Activated naive CD4-positive, alpha-beta T cell treated with anti-CD3 and anti-CD28 coated beads, Interleukin-2, amount 50 U/mL, for 24 hours (primary cell): ENCODE results near the gene CNOT1.
A peak's percentile ranks its signal among the peaks of the same experiment; 100 is the strongest.
"Not testable (repeated sequence)": the region's sequence is repeated elsewhere in the genome, so short reads cannot be mapped to it uniquely, and the experiment has no call there.

Source experiments
- H3K27ac Mint-ChIP-seq: one replicate; pipeline ENCODE4 v1.8.0; 2021; ENCODE audit warnings: mild to moderate bottlenecking, mixed read lengths
- H3K27me3 Mint-ChIP-seq: one replicate; pipeline ENCODE4 v1.8.0; 2021; ENCODE audit warnings: mixed read lengths
- H3K36me3 Mint-ChIP-seq: one replicate; pipeline ENCODE4 v1.8.0; 2021; ENCODE audit warnings: mixed read lengths
- H3K4me1 Mint-ChIP-seq: one replicate; pipeline ENCODE4 v1.8.0; 2021; ENCODE audit warnings: mixed read lengths
- H3K4me3 Mint-ChIP-seq: one replicate; pipeline ENCODE4 v1.8.0; 2021; ENCODE audit warnings: mild to moderate bottlenecking, mixed read lengths
- H3K9me3 Mint-ChIP-seq: one replicate; pipeline ENCODE4 v1.8.0; 2021; ENCODE audit warnings: mixed read lengths

Gene CNOT1

GRCh38 chr16:58614212-58614611 lies 15.4 kb downstream of the CNOT1 start:
- peaks cover 7% of the 10 kb centered on the region for H3K36me3 Mint-ChIP-seq
- peaks cover 36% of the 10 kb centered on the region for H3K4me1 Mint-ChIP-seq
- H3K4me3 Mint-ChIP-seq = no peak overlapping the region

GRCh38 chr16:58612965-58613364 lies 16.7 kb downstream of the CNOT1 start:
- Mint-ChIP-seq H3K36me3 (peaks cover 12% of the 10 kb centered on the region), H3K4me1 (peaks cover 42% of the 10 kb centered on the region)
- H3K9me3 Mint-ChIP-seq, H3K27me3 Mint-ChIP-seq, H3K27ac Mint-ChIP-seq, H3K4me3 Mint-ChIP-seq: not testable (repeated sequence)

More at GRCh38 chr16:58614212-58614611, 15.4 kb downstream of the CNOT1 start:
- H3K27ac Mint-ChIP-seq = no peak overlapping the region
- H3K27me3 Mint-ChIP-seq = no peaks in the 10 kb centered on the region
- no peaks in the 10 kb centered on the region for H3K9me3 Mint-ChIP-seq

- peaks cover 48% of the 10 kb centered on the region for H3K4me1 Mint-ChIP-seq
- peak overlapping the region; percentile 6 for H3K27ac Mint-ChIP-seq
- H3K36me3 Mint-ChIP-seq = peaks cover 8% of the 10 kb centered on the region
- H3K9me3 Mint-ChIP-seq = no peaks in the 10 kb centered on the region
- H3K4me3 Mint-ChIP-seq = no peak overlapping the region
- no peaks in the 10 kb centered on the region for H3K27me3 Mint-ChIP-seq
These were observed 21.0 kb downstream of the CNOT1 start for GRCh38 chr16:58608601-58609136.

GRCh38 chr16:58605562-58605961 lies 24.1 kb downstream of the CNOT1 start:
- Mint-ChIP-seq H3K9me3 (no peaks in the 10 kb centered on the region), H3K27me3 (no peaks in the 10 kb centered on the region), H3K4me3 (no peak overlapping the region), H3K4me1 (peaks cover 54% of the 10 kb centered on the region), H3K36me3 (peaks cover 8% of the 10 kb centered on the region), H3K27ac (no peak overlapping the region)

GRCh38 chr16:58591083-58591482 lies 38.5 kb downstream of the CNOT1 start:
- H3K27ac Mint-ChIP-seq = peak overlapping the region; percentile 10
- H3K4me3 Mint-ChIP-seq = no peak overlapping the region
- no peaks in the 10 kb centered on the region for H3K9me3 Mint-ChIP-seq
- peaks cover 22% of the 10 kb centered on the region for H3K36me3 Mint-ChIP-seq
- H3K4me1 Mint-ChIP-seq = peaks cover 37% of the 10 kb centered on the region
- no peaks in the 10 kb centered on the region for H3K27me3 Mint-ChIP-seq

GRCh38 chr16:58589326-58589905 lies 40.2 kb downstream of the CNOT1 start:
- no peaks in the 10 kb centered on the region for H3K27me3 Mint-ChIP-seq
- H3K9me3 Mint-ChIP-seq = no peaks in the 10 kb centered on the region
- H3K36me3 Mint-ChIP-seq = peaks cover 27% of the 10 kb centered on the region
- H3K4me3 Mint-ChIP-seq = no peak overlapping the region
- H3K4me1 Mint-ChIP-seq = peaks cover 37% of the 10 kb centered on the region
- H3K27ac Mint-ChIP-seq = no peak overlapping the region

- H3K4me1 Mint-ChIP-seq = peaks cover 37% of the 10 kb centered on the region
- no peak overlapping the region for H3K4me3 Mint-ChIP-seq
- no peak overlapping the region for H3K27ac Mint-ChIP-seq
- H3K9me3 Mint-ChIP-seq = no peaks in the 10 kb centered on the region
- peaks cover 27% of the 10 kb centered on the region for H3K36me3 Mint-ChIP-seq
- H3K27me3 Mint-ChIP-seq = no peaks in the 10 kb centered on the region
These were observed 41.2 kb downstream of the CNOT1 start for GRCh38 chr16:58588406-58588805.

GRCh38 chr16:58586340-58587030 lies 43.1 kb downstream of the CNOT1 start:
- peaks cover 23% of the 10 kb centered on the region for H3K36me3 Mint-ChIP-seq
- H3K4me3 Mint-ChIP-seq = no peak overlapping the region
- peak overlapping the region; percentile 91 for H3K27ac Mint-ChIP-seq
- no peaks in the 10 kb centered on the region for H3K9me3 Mint-ChIP-seq
- H3K27me3 Mint-ChIP-seq = no peaks in the 10 kb centered on the region
- H3K4me1 Mint-ChIP-seq = peaks cover 28% of the 10 kb centered on the region

GRCh38 chr16:58584831-58585505 lies 44.7 kb downstream of the CNOT1 start:
- no peak overlapping the region for H3K4me3 Mint-ChIP-seq
- peaks cover 21% of the 10 kb centered on the region for H3K36me3 Mint-ChIP-seq
- H3K27me3 Mint-ChIP-seq = no peaks in the 10 kb centered on the region
- H3K9me3 Mint-ChIP-seq = no peaks in the 10 kb centered on the region
- peaks cover 17% of the 10 kb centered on the region for H3K4me1 Mint-ChIP-seq
- H3K27ac Mint-ChIP-seq = no peak overlapping the region

GRCh38 chr16:58582971-58583765 lies 46.5 kb downstream of the CNOT1 start:
- Mint-ChIP-seq H3K9me3 (no peaks in the 10 kb centered on the region), H3K27me3 (no peaks in the 10 kb centered on the region), H3K27ac (no peak overlapping the region), H3K36me3 (peaks cover 21% of the 10 kb centered on the region), H3K4me3 (no peak overlapping the region), H3K4me1 (peaks cover 12% of the 10 kb centered on the region)

- Mint-ChIP-seq H3K9me3 (no peaks in the 10 kb centered on the region), H3K27ac (no peak overlapping the region), H3K36me3 (peaks cover 19% of the 10 kb centered on the region), H3K4me1 (peaks cover 11% of the 10 kb centered on the region), H3K27me3 (no peaks in the 10 kb centered on the region), H3K4me3 (no peak overlapping the region)
These were observed 47.5 kb downstream of the CNOT1 start for GRCh38 chr16:58582133-58582532.

GRCh38 chr16:58579587-58579986 lies 50.0 kb downstream of the CNOT1 start:
- Mint-ChIP-seq H3K4me3 (no peak overlapping the region), H3K36me3 (peaks cover 11% of the 10 kb centered on the region), H3K27ac (no peak overlapping the region), H3K27me3 (no peaks in the 10 kb centered on the region), H3K4me1 (no peaks in the 10 kb centered on the region), H3K9me3 (no peaks in the 10 kb centered on the region)

GRCh38 chr16:58578642-58579041 lies 51.0 kb downstream of the CNOT1 start:
- Mint-ChIP-seq H3K9me3 (no peaks in the 10 kb centered on the region), H3K4me3 (no peak overlapping the region), H3K36me3 (peaks cover 17% of the 10 kb centered on the region), H3K27ac (peak overlapping the region; percentile 17), H3K27me3 (no peaks in the 10 kb centered on the region), H3K4me1 (no peaks in the 10 kb centered on the region)

- H3K9me3 Mint-ChIP-seq = no peaks in the 10 kb centered on the region
- H3K27ac Mint-ChIP-seq = no peak overlapping the region
- peaks cover 17% of the 10 kb centered on the region for H3K36me3 Mint-ChIP-seq
- no peak overlapping the region for H3K4me3 Mint-ChIP-seq
- no peaks in the 10 kb centered on the region for H3K4me1 Mint-ChIP-seq
- H3K27me3 Mint-ChIP-seq = no peaks in the 10 kb centered on the region
These were observed 52.5 kb downstream of the CNOT1 start for GRCh38 chr16:58577141-58577540.

- H3K27me3 Mint-ChIP-seq = no peaks in the 10 kb centered on the region
- H3K36me3 Mint-ChIP-seq = peaks cover 18% of the 10 kb centered on the region
- peaks cover 9% of the 10 kb centered on the region for H3K4me1 Mint-ChIP-seq
- no peaks in the 10 kb centered on the region for H3K9me3 Mint-ChIP-seq
- no peak overlapping the region for H3K4me3 Mint-ChIP-seq
- no peak overlapping the region for H3K27ac Mint-ChIP-seq
These were observed 54.7 kb downstream of the CNOT1 start for GRCh38 chr16:58574895-58575294.
